Measurements from ENCODE around the gene VEZF1. TPM values are rescaled to one million over a fixed set of nuclear protein-coding genes. Genes with fewer than 3 reads are reported as not detected.

VEZF1 gene
- total and polyA plus RNA-seq, 2 of the 8 experiments (the other 6 are each of a cell fraction or from before 2014, with no cell fraction given), result 28.9 to 61.9 TPM

DNA sequence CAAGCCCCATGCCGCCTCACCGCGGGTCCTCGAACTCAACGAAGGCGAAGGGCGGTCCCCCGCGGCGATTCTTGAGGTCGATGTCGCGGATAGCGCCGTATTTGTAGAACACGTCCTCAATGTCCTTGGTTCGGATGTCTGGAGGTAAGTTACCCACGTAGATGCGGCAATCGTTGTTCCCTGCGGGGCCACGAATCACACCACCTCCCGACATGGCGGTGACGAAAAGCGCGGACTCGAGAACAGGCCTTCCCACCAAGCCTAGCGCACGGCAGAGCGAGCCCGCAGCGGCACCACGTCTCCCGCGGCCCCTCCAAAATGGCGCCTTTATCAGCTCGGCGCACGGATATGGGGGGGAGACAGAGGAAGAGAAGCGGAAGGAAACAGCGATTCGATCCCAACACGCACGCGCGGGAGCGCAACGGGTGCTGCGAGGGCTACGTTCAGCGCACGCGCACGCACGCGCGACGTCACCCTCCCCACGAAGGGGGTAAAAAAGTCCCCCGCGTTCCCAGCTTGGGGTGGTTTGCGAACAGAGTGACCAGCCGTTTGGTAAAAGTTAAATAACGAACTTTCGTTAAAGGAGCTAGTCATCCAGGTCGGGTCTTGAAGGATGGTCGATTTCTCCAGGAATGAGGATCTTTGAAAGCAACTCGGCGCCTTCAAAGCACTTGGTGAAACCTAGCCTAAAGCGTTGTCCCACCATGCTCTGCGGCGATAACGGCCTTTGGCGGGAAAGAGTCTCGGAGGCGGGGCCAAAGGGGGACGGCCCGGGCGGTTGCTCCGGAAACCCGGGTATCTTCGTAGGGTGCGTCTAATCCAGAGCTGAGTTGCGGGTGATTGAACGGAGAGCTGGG, 19.1 kb upstream of the VEZF1 start, which contains the start of gene SRSF1 (continued):
- TF ChIP-seq CBX5 (IDR thresholded peaks at IDR 0.05; ENCODE audit: low read depth, low read length) (no peak), GABPA (IDR thresholded peaks at IDR 0.05; ENCODE audit: borderline replicate concordance, insufficient read depth, low read length) (no peak), TBP (IDR thresholded peaks at IDR 0.05; ENCODE audit: low read depth, low read length) (peak; percentile 93), FOSL1 (IDR thresholded peaks at IDR 0.05; ENCODE audit: insufficient read depth, low read depth, low read length) (no peak), HDAC2 (IDR thresholded peaks at IDR 0.05; ENCODE audit: borderline replicate concordance in 1 of 2, low read depth in 2 of 2, low read length in 2 of 2) (peak; percentile 49 to 75; a peak in 2 of 4 replicates), SAP30 (IDR thresholded peaks at IDR 0.05; ENCODE audit: insufficient read depth, insufficient replicate concordance, low read length) (no peak), SUZ12 (IDR thresholded peaks at IDR 0.05; ENCODE audit: low read length) (peak; percentile 34; the same call in 1 of the 2 replicates), TAF7 (optimal IDR thresholded peaks at IDR 0.05; ENCODE audit: borderline replicate concordance, low read depth, low read length) (peak; percentile 86), RBBP5 (IDR thresholded peaks at IDR 0.05; ENCODE audit: borderline replicate concordance, low read depth, low read length) (peak; percentile 15), POLR2A (IDR thresholded peaks at IDR 0.05; ENCODE audit: control extremely low read depth in 1 of 2, low read depth in 2 of 2, low read length in 2 of 2) (peak; percentile 85 to 92)

Data from H1 (cell line).